Hepatocyte (in vitro differentiated cells): ENCODE data around the gene FAM221A.

ENCODE experiments used
- EZH2 ChIP-seq: fragments of 200-600 bp; sonication (generic); IDR thresholded peaks from 2 replicates; pipeline ENCODE4 v1.6.1; 2016; ENCODE audit warnings: antibody characterized with exemption, mild to moderate bottlenecking, borderline replicate concordance
- TF ChIP-seq, protein P1 (sequence below): fragments of 200-600 bp; sonication (generic); IDR thresholded peaks from 2 replicates; pipeline ENCODE4 v1.5.1; 2016; ENCODE audit warnings: antibody characterized with exemption, mild to moderate bottlenecking; ENCODE audit not compliant: poor library complexity

DNA sequence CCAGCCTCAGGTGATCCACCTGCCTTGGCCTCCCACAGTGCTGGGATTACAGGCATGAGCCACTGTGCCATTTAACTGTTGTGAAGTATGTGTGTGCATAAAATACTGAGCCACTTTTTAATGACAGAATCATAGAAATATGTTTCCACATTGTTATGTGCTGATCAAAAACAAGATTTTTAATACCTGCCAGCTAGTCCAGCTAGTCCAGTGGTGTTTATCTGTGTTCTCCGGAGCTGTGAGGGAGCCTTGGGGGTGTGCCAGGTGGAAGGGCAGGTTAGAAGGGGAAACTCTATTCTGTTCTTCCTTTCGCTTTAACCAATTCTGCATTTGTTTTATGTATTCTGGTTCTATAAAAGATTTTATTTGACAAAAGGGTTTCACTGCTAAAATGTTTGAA, 7.0 kb downstream of the FAM221A start:
- TF ChIP-seq, protein P1, sequence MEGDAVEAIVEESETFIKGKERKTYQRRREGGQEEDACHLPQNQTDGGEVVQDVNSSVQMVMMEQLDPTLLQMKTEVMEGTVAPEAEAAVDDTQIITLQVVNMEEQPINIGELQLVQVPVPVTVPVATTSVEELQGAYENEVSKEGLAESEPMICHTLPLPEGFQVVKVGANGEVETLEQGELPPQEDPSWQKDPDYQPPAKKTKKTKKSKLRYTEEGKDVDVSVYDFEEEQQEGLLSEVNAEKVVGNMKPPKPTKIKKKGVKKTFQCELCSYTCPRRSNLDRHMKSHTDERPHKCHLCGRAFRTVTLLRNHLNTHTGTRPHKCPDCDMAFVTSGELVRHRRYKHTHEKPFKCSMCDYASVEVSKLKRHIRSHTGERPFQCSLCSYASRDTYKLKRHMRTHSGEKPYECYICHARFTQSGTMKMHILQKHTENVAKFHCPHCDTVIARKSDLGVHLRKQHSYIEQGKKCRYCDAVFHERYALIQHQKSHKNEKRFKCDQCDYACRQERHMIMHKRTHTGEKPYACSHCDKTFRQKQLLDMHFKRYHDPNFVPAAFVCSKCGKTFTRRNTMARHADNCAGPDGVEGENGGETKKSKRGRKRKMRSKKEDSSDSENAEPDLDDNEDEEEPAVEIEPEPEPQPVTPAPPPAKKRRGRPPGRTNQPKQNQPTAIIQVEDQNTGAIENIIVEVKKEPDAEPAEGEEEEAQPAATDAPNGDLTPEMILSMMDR = no peak
- TF ChIP-seq EZH2 = no peak
